GM20000 (cell line): Measurements from ENCODE around the gene DPH5.

Experiments
- DNase-seq: peaks from one replicate; pipeline ENCODE4 v3.0.0; 2012; ENCODE audit warnings: low spot score
- TF ChIP-seq, protein P1 (sequence below): IDR thresholded peaks from 2 replicates; pipeline ENCODE4 v1.5.1; 2012; ENCODE audit warnings: mild to moderate bottlenecking, control low read depth; ENCODE audit errors: extremely low read depth, missing control alignments

Gene DPH5

DNA sequence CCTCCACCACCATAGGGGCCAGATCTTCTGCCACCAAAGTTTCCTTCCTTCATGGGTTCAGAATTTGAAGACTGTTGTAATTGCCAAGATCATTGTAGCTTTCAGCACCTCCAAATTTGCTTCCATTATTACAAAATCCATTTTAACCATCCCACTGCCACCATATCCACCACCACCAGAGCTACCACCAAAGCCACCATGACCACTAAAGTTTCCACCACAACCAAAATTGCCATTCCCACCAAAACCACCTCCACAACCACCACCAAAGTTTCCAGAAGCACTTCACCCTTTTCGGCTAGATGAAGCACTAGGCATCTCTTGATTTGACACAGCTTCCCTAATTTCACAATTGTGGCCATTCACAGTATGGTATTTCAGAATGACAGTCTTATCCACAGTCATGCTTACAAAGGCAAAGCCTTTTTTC is 84.5 kb downstream of the DPH5 start:
- TF ChIP-seq, protein P1, sequence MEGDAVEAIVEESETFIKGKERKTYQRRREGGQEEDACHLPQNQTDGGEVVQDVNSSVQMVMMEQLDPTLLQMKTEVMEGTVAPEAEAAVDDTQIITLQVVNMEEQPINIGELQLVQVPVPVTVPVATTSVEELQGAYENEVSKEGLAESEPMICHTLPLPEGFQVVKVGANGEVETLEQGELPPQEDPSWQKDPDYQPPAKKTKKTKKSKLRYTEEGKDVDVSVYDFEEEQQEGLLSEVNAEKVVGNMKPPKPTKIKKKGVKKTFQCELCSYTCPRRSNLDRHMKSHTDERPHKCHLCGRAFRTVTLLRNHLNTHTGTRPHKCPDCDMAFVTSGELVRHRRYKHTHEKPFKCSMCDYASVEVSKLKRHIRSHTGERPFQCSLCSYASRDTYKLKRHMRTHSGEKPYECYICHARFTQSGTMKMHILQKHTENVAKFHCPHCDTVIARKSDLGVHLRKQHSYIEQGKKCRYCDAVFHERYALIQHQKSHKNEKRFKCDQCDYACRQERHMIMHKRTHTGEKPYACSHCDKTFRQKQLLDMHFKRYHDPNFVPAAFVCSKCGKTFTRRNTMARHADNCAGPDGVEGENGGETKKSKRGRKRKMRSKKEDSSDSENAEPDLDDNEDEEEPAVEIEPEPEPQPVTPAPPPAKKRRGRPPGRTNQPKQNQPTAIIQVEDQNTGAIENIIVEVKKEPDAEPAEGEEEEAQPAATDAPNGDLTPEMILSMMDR: no peak
- DNase-seq: no peak
